HG02678 (cell line): Measurements from ENCODE around the gene SLIT3.

Experiments used
- ATAC-seq: cut with Tn5 transposase; IDR thresholded peaks from one replicate; pipeline ENCODE4 v1.9.1; 2021; ENCODE audit warnings: mild to moderate bottlenecking, moderate library complexity; ENCODE audit not compliant: unreplicated experiment

SLIT3 gene

DNA sequence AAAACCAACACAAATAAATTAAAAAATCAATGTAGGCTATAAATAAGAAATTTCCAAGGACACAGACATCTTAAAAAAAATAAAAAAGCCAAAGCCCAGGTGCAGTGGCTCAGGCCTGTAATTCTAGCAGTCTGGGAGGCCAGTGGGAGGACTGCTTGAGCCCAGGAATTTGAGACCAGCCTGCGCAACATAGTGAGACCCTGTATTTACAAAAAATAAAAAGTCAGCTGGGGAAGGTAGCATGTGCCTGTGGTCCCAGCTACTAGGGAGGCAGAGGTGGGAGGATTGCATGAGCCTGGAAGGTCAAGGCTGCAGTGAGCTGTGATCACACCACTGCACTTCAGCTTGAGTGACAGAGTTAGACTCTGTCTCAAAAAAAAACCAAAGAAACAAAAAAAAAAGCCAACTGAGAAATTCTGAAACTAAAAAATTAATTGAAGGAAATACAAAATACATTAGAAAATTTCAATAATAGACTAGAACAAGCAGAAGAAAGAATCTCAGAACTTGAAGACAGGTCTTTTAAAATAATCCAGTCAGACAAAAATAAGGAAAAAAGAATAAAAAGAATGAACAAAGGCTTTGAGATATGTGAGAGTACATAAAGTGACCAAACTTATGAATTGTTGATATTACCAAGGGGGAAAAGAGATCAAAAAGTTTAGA is 572.3 kb downstream of the SLIT3 start:
- no peak for ATAC-seq

DNA sequence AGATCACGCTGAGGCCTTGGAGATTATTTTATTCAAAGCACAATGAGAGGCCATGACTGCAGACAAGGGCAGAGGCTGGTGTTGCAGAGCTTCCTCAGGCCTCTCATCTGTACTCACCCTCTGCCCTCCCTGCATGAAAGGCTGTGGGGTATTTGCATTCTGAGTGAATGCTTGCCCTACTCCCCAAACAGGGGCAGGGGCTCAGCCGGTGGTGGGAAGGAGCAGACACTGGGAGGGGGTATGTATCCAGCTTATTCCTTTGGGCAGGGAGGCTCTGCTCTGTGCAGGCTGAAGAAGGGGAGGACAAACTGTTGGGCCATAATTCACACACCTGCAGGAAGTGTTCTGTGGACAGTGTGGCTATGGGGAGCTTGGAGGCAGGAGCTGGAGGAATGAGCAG is 573.4 kb downstream of the SLIT3 start:
- ATAC-seq = no peak

DNA sequence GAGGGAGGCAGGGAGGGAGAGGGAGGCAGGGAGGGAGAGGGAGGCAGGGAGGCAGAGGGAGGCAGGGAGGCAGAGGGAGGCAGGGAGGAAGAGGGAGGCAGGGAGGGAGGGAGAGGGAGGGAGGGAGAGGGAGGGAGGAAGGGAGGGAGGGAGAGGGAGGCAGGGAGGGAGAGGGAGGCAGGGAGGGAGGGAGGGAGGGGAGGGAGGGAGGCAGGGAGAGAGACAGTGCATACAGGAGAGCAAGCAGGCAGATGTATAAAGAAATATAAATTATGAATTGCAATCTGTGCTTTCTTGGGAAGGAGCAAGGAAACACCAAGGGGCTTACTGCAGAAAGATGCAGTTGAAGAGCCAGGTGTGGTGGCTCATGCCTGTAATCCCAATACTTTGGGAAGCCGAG is 574.6 kb downstream of the SLIT3 start:
- no peak for ATAC-seq

DNA sequence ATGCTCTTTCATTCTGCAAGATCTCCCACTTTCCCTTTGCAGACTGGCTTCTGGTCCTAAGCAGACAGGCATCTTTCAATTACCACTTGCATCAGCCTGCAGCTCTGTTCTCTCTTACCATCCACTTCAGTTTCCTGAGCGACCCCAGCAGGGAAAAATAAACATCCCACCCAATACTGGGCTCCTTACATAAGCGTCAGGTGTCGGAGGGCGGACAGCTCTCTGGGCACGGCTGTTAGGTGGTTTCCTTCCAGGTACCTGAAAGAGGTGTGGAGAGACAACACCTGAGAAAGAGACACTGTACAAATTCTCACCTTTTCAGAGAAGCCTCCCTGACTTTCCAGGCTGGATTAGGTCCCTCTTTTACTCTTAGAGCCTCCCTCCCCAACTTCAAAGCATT is 576.7 kb downstream of the SLIT3 start:
- ATAC-seq = no peak

DNA sequence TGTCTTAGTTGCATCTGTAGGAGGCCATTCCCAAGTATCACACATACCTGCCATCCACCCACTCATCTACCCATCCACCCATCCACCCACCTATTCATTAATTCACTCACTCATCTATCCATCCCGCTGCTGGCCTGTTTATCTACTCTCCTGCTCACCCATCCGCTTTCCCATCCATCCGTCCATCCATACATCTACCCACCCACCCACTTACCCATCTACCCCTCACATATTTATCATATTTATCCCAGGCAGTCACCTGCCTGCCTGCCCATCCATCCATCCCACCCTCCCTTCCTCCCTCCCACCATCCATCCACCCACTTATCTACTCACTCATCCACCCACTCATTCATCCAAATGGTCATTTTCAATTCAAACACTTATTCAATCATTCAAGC is 577.9 kb downstream of the SLIT3 start:
- no peak for ATAC-seq

DNA sequence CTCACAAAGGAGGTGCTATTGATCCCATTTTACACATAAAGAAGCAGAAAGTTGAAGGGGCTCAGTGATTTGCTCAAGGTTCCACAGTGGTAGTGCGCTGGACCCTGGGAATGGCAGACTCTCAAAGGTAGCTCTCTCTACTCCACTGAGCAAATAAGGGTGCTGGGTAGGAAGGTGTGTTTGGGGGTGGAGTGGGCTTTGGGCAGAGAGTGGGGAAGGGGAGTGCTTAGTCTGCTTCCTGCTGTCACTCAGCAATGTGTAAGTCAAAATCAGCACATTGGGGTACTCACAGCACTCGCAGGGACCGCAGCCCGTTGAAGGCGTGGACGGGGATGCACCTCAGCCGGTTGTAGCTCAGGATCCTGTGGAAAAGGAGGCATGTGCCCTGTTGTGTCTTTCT is 579.0 kb downstream of the SLIT3 start:
- no peak for ATAC-seq

DNA sequence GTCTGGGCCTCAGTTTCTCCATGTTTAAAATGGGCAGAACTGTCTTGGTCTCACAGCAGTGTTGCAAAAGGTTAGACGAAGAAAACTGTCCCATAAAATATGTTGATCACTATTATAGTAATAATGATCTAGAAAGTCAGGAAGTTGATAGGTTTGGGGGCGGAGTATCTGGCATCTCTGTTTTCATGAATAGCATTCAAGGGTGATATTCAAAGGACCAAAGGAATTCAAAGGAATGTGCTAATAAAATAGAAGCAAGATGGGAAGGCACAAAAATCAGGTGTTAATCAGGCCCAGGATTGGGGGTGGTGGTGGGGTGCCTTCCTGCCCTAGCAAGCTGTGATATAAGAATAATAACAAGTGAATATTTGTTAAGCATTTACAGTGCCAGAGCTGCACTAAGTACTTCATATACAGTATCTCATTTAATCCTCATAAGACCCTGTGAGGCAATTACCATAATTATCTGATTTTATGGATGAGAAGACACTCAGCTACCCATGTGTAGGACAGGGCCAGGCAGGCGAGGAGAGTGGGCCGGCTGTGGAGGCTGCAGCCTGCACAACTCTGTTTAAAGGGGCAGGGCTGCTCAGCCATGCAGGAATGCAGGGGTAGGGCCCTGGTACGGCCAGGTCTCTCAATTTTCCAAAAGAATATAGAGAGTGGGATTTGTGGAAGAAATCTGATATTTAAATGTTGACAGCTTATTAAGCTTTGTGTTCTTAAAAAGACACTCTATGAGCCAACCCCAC is 579.8 kb downstream of the SLIT3 start:
- ATAC-seq = no peak

DNA sequence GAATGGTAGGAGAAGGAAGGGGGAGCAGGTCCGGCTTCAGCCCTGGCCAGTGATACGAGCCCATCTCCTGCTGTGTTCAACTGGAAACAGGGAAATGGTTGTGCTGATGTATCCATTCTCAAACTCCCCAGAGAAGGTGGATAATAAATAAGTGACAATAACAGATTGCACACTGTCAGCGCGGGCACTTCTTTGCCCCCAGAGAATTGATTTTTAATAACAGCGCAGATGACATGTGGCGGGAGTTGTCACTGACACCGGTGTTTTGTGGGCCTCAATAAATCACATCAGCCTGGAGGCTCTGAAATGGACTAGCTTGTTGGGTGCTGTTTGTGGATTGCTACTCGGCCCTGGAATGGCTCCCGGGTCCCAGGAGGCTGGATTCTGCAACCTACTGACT is 580.4 kb downstream of the SLIT3 start:
- no peak for ATAC-seq

DNA sequence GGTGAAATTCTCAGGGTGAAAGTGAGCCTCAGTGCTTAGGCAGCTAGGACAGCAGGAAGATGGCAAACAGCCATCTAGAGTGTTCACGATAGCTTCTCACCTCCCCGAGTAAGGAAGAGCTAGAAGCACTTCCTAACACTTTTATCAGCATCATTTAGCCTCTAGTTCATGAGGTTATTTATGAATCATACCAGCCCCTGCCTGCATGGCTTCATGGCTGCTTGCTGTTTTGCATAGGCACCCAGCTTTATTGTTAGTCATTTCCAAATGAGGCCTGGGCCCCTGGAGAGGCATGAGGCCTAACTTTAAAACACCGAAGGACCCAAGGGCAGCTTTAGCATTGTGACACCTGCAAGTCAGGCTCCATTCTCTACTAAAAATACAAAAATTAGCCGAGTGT is 586.9 kb downstream of the SLIT3 start:
- no peak for ATAC-seq

DNA sequence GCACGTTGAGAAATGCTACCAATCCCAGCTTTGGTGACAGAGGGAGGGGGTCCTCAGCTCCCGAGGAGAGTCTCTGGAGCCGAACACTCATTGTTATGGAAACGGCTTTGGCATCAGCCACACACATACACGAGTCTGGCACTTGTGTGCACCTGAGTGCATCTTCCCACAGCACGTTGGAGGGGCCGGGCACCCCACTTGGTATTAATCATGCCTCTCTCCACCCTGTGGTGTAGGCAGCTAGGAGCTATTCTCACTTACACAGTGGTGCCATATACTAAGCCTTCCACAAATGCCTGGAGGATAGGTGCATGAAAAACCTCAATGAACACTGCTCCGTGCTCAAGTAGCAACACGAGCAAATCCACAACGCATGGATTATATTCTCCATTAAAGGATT is 587.9 kb downstream of the SLIT3 start:
- no peak for ATAC-seq

DNA sequence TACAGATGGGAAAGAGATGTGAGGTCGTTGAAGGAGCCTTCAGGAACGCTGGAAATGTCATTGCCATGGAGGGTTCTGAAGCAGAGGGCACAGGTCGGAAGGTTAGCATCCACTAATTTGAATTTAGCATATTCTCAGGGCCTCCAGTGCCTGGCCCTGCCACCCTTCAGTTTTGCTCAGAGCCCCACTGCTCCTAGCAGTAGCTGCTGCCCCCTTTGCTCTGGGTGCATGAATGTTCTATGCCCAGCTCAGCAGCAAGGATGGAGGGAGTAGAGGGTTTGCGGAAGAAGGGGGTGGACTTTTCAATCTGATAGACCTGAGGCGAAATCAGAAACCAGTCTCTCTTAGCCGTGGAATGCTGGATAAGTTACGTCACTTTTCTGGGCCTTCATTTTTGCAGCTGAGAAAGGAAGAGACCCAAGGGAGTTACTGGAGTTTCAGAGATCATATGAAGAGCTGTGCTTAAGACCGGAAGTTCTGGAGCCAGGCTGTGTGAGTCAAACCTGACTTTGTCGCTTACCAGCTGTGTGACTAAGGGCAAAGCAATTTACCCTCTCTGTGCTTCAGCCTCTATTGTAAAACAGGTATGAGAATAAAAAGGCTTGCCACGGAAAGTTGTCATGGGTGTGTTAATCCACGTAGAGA is 588.5 kb downstream of the SLIT3 start:
- no peak for ATAC-seq

DNA sequence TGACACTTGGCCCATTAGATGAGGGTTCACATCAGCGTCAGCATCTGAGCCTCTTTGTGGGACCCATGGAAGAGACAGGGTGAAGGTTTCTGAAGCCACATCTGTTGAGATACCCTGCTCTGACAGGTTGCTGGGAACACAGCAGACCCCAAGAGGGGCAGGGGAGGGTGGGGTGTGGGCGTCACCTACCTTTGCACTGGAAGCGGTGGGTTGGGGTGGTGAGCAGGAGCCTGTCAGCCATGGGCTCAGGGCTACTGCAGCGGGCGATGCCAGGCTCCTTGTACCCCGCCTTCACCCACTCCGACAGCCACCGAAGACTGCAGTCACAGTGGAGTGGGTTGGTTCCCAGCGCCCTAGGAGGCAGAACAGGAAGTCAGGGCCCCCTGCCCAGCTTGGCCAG is 590.2 kb downstream of the SLIT3 start:
- ATAC-seq = no peak

DNA sequence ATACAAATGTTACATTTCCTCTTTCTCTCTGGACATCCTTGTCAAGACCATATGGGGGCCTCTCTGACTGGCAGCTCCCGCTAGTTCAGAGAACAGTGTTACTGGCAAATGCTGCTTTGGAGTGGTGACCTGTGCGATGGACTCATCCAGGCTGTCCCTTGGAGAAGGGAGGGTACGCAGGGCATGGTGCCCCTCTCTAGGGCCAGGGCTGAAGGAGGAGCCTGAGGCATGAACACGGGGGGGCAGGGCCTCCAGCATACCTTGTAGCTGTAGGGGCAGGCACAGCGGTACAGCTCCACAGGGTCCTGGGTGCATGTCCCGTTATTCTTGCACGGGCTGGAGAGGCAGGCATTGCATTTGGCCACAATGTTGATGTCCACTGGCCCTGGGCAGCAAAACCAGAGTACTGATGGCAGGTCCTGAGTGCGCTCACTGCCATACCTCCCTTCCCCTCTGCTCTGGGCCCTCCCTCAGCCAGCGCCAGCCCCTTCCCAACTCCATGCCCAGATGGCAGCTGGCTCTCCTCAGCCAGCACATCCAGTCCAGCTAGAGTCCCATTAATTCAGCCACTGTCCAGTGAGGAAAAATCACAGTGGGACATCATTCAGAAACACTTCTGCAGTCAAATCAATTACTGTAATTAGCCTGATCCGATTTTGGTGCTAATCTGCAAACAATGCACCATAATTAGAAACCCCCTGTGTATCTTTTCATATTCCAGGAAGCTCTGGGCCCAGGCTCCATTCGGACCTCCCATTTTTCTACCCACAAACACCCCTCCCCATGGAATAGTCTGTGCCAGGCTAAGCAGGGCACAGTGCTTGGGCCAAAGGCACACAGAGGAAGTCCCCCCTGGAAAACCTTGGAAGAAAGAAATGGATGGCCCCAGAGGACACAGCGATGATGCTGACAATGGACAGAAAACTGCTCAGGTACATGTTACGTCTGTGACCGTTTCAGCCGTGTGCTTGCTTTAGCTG is 592.9 kb downstream of the SLIT3 start:
- no peak for ATAC-seq

DNA sequence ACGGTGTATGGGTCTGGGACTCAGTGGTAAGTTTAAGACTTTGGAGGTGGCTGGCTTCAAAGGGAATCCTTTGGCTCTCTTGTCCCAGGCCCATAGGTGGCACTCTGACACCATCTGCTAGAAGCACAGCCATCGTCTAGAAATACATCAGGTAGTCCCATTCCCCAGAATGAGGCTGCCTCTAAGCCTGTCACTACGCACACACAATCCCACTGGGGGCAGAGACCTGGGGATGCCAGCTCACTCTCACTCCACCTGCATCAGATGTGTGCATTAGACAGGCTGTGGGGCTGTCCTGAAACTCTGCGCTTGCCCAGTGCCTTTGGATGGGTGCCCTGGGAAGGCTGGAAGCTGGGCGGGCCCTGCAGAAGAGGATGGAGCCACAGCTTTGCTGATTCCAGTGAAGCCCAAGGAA is 594.3 kb downstream of the SLIT3 start:
- no peak for ATAC-seq

DNA sequence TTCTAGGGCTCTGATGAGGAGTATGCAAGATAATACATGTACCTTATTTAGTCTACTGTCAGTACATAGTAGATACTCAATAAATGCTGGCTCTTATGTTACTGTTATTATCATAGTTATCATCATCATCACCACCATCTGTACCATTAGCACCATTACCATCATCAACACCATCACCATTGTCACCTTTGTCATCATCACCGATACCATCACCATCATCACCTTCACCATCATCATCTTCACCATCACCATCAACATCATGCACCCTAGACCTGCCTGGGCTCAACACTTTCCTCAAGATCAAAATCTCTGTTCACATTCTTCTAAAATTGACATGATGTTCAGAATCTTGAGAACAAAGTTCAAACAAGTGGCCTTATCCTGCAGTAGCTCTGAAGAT is 595.6 kb downstream of the SLIT3 start:
- no peak for ATAC-seq

DNA sequence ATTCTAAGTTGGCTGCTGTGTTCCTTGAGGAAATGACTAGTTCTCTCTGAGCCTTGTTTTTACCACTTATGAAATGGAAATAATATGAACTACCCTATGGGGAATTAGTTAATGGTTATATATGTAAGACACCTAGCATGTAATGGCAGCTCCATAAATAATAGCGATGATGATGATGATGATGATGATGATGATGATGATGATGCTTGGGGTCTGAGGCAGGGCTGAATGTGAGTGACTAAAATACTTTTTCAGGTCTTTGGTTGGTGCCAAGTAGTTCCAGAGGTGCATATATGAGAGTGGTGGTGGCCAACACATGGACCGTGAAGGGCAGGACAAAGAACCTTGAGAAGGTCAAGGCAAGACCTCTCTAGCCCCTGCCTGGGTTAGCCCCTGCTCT is 598.4 kb downstream of the SLIT3 start:
- no peak for ATAC-seq

DNA sequence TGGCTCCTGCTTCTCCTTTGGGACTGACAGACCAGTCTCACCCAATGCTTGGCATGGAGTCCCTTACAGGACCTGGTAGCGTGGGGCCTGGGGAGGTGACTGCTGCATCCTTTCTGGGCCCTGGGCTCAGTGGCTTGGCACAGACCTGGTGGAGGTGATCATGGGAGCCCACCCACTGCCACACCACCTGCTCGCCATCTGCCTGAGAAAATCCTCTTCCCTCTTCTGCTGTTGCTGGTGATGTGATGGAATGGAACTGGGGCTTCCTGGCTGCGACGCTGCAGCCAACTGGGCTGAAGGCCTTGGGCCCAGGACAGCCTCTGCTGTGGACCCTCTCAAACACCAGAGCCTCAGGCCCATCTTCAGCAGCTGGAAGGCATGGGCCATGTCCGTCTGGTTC is 599.3 kb downstream of the SLIT3 start:
- no peak for ATAC-seq

DNA sequence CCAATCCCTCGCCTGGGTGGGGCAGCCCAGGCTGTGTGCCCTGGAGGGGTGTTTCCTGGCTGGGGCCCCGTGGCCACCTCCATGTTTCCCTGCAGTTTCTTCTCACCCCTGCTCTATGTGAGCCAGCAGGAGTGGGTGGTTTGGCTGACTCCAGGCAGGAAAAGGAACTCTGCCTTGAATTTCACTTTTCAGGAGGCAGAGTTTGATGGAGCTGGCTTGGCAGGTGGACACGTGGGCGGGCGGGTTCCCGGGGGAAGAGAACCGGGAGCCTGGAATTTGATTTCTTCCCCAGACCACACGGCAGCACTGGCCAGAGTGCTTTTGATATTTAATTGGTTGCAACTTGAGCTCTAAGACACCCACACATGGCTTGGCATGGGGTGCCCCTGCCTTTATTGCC is 601.9 kb downstream of the SLIT3 start:
- no peak for ATAC-seq

DNA sequence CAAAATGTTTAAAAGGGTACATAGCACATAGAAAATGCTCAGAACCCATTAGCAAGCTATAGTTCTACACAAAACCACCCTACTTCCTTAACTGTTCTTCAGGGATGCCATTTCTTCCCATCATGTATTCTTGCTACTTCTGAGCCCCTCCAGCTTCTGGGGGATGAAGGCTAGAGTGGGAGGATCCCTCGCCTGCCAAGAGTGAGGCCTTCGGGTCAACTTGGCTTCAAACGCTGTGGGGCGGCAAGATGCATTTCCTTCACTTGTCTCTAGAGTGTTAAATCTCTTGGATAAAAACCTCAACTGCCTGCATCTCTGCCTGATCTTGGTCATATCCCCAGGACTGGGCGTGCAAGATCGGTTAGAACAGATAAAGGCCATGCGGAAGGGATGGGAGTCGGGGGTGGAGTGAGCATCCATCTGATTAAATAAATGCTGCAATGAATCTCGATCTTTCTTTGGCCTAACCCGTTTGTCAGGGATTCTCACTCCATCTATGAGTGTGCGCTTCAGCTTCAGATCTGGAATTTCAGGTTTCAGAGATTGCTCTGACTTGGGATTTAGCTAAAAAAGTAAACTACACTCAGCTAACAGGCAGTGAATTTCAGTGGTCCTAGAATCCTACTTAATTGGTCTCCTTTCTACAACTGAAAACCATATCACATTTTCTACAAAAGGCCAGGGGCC is 603.8 kb downstream of the SLIT3 start:
- ATAC-seq = no peak

DNA sequence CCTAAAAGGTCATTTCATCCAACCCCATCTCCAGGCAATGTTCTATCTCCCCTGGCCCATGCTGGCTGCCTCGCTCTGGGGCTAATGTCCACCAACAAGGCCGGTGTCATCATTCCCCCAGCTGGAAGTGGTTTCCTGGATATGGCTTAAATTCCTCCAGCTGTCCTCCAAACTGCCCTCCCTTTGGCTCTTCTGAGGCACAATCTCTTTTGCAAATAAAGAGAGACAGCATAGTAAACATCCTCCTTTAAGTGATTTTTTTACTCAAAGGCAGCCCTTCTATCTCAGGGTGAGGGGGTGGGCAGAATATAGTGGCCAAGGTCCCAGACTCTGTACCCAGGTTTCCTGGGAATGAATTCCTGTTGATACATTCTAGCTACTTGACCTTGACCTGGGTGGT is 604.3 kb downstream of the SLIT3 start:
- no peak for ATAC-seq
